GOT3 (cell line): ENCODE results near the gene HAAO.
"Not testable (repeated sequence)": the region's sequence is repeated elsewhere in the genome, so short reads cannot be mapped to it uniquely, and the experiment has no call there.

Experiments used
- DNase-seq: peaks from one replicate; lab custom pipeline; 2025; ENCODE audit warnings: mixed read lengths; lab: John Stamatoyannopoulos, UW

The HAAO gene

GRCh38 chr2:42792583-42793333 lies at the start of gene HAAO:
HAAO (minus strand) TSS chr2:42792583; CDS start chr2:42792536, 47 bp downstream.
- no peak for DNase-seq

- DNase-seq, result no peak
Measured at GRCh38 chr2:42841344-42841743, 49.0 kb upstream of the HAAO start.

- no peak for DNase-seq
Measured at GRCh38 chr2:42840760-42841159, 48.4 kb upstream of the HAAO start.

GRCh38 chr2:42839809-42840501 lies 47.6 kb upstream of the HAAO start:
- no peak for DNase-seq

GRCh38 chr2:42838133-42838532 lies 45.8 kb upstream of the HAAO start:
- no peak for DNase-seq

- peak; percentile 42 for DNase-seq
Measured at GRCh38 chr2:42835577-42836371, 43.4 kb upstream of the HAAO start.

- DNase-seq, result no peak
Measured at GRCh38 chr2:42834161-42834560, 41.8 kb upstream of the HAAO start.

GRCh38 chr2:42832289-42832634 lies 39.9 kb upstream of the HAAO start:
- no peak for DNase-seq

GRCh38 chr2:42831575-42832288 lies 39.3 kb upstream of the HAAO start:
- DNase-seq, result not testable (repeated sequence)

GRCh38 chr2:42830922-42831574 lies 38.7 kb upstream of the HAAO start:
- no peak for DNase-seq

GRCh38 chr2:42829671-42830440 lies 37.5 kb upstream of the HAAO start:
- no peak for DNase-seq

- peak; percentile 18 for DNase-seq
Measured at GRCh38 chr2:42828487-42829425, 36.4 kb upstream of the HAAO start.

GRCh38 chr2:42827647-42828486 lies 35.5 kb upstream of the HAAO start:
- peak; percentile 63 for DNase-seq

GRCh38 chr2:42826231-42826630 lies 33.8 kb upstream of the HAAO start:
- no peak for DNase-seq

- no peak for DNase-seq
Measured at GRCh38 chr2:42824454-42824807, 32.0 kb upstream of the HAAO start.

- DNase-seq, result no peak
Measured at GRCh38 chr2:42823744-42824453, 31.5 kb upstream of the HAAO start.

- no peak for DNase-seq
Measured at GRCh38 chr2:42819160-42819559, 26.8 kb upstream of the HAAO start.

- no peak for DNase-seq
Measured at GRCh38 chr2:42815726-42816125, 23.3 kb upstream of the HAAO start.
